Trophoblast cell (in vitro differentiated cells and primary cell): ENCODE results near the gene EP400.
"Not testable (repeated sequence)": the region's sequence is repeated elsewhere in the genome, so short reads cannot be mapped to it uniquely, and the experiment has no call there.

Experiments
- DNase-seq, 2 donors: peaks; one replicate each; pipeline ENCODE4 v3.0.0-alpha.2; 2016
- H2AFZ ChIP-seq: 2 replicates; pipeline ENCODE4 v1.6.1; 2013; ENCODE audit warnings: low read length, moderate library complexity, mild to moderate bottlenecking; ENCODE audit not compliant: insufficient read depth, poor library complexity
- H2AK5ac ChIP-seq: 2 replicates; pipeline ENCODE4 v1.6.1; 2013; ENCODE audit warnings: mild to moderate bottlenecking, low read length
- H2BK120ac ChIP-seq: 2 replicates; pipeline ENCODE4 v1.6.1; 2013; ENCODE audit warnings: low read length, mild to moderate bottlenecking, moderate library complexity; ENCODE audit not compliant: insufficient read depth, poor library complexity
- H2BK12ac ChIP-seq: 2 replicates; pipeline ENCODE4 v1.6.1; 2013; ENCODE audit warnings: mild to moderate bottlenecking, low read length, moderate library complexity
- H2BK5ac ChIP-seq: 2 replicates; pipeline ENCODE4 v1.6.1; 2013; ENCODE audit warnings: low read length, low read depth, moderate library complexity, mild to moderate bottlenecking; ENCODE audit not compliant: poor library complexity
- H3K14ac ChIP-seq: 2 replicates; pipeline ENCODE4 v1.6.1; 2013; ENCODE audit warnings: mild to moderate bottlenecking, low read length
- H3K18ac ChIP-seq: 2 replicates; pipeline ENCODE4 v1.6.1; 2013; ENCODE audit warnings: mild to moderate bottlenecking, low read length
- H3K23ac ChIP-seq: 2 replicates; pipeline ENCODE4 v1.6.1; 2013; ENCODE audit warnings: low read length
- H3K27ac ChIP-seq: 2 replicates; pipeline ENCODE4 v1.5.1; 2013; ENCODE audit warnings: low read depth, mild to moderate bottlenecking, inconsistent platforms, low read length, moderate library complexity
- H3K27me3 ChIP-seq: 2 replicates; pipeline ENCODE4 v1.6.1; 2013; ENCODE audit warnings: inconsistent platforms, mild to moderate bottlenecking, low read length, moderate library complexity; ENCODE audit not compliant: insufficient read depth
- H3K36me3 ChIP-seq, 2 experiments: 1 replicate in 1 of 2; 2 replicates in 1 of 2; pipeline ENCODE4 v1.6.1; 2013; ENCODE audit warnings: low read length in 2 of 2, mild to moderate bottlenecking in 2 of 2, moderate library complexity in 1 of 2; ENCODE audit not compliant: insufficient read depth in 2 of 2, control insufficient read depth in 1 of 2
- H3K4ac ChIP-seq: 2 replicates; pipeline ENCODE4 v1.6.1; 2013; ENCODE audit warnings: low read depth, mild to moderate bottlenecking, low read length, moderate library complexity
- H3K4me1 ChIP-seq, 2 experiments: 1 replicate in 1 of 2; 2 replicates in 1 of 2; pipeline ENCODE4 v1.6.1; 2013; ENCODE audit warnings: low read length in 2 of 2, mild to moderate bottlenecking in 2 of 2, moderate library complexity in 1 of 2; ENCODE audit not compliant: insufficient read depth in 2 of 2, control insufficient read depth in 1 of 2
- H3K4me2 ChIP-seq: 2 replicates; pipeline ENCODE4 v1.6.1; 2013; ENCODE audit warnings: inconsistent platforms, mild to moderate bottlenecking, low read length, moderate library complexity
- H3K4me3 ChIP-seq: 2 replicates; pipeline ENCODE4 v1.5.1; 2013; ENCODE audit warnings: mild to moderate bottlenecking, low read depth, low read length, inconsistent platforms
- H3K79me1 ChIP-seq: one replicate; pipeline ENCODE4 v1.6.1; 2013; ENCODE audit warnings: low read length
- H3K79me2 ChIP-seq: 2 replicates; pipeline ENCODE4 v1.6.1; 2013; ENCODE audit warnings: low read length, mild to moderate bottlenecking; ENCODE audit not compliant: control insufficient read depth, insufficient read depth, poor library complexity
- H3K9ac ChIP-seq: 2 replicates; pipeline ENCODE4 v1.6.1; 2013; ENCODE audit warnings: mild to moderate bottlenecking, low read length
- H3K9me3 ChIP-seq: 2 replicates; pipeline ENCODE4 v1.6.1; 2013; ENCODE audit warnings: low read depth, mild to moderate bottlenecking, control low read depth, inconsistent platforms, low read length; ENCODE audit not compliant: insufficient read depth
- H4K12ac ChIP-seq: 2 replicates; pipeline ENCODE4 v1.6.1; 2013; ENCODE audit warnings: low read depth, mild to moderate bottlenecking, low read length, moderate library complexity
- H4K8ac ChIP-seq: 2 replicates; pipeline ENCODE4 v1.6.1; 2013; ENCODE audit warnings: low read depth, mild to moderate bottlenecking, low read length, moderate library complexity
- H4K91ac ChIP-seq: one replicate; pipeline ENCODE4 v1.6.1; 2013; ENCODE audit warnings: low read depth, mild to moderate bottlenecking, low read length, moderate library complexity
- WGBS: extraction: QIAGEN DNeasy Blood & Tissue Kit; methylation state at CpG from one replicate; pipeline ENCODE4 v1.1.7; 2013; ENCODE audit warnings: missing lambda C conversion rate; ENCODE audit not compliant: insufficient read length, insufficient coverage; ENCODE audit errors: extremely low coverage; 5-methylcytosine and 5-hydroxymethylcytosine counted together

EP400 gene

DNA sequence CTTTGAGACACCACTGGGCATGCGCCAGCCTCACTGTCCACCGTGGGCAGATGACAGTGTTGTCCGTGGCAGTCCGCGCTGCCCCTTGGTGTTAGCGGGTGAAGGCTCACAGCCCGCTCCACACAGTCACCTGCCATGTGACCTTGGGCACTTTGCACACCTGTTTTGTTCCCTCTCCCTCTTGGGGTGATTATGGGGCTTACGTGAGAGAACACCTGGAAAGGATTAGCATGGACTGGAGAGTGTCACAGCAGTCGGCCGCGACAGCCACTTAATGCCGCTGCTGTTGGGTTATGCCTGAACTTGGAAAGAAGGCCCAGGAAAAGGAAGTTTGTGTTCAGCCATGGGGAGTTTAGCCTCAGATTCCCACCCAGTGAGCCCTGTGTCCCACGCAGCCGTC is 100.1 kb downstream of the EP400 start:
- peaks cover 54 to 62% of the 10 kb centered on the region in 2 experiments for H3K36me3 ChIP-seq
- DNase-seq = no peak
- H3K14ac ChIP-seq = no peak overlapping the region
- H3K79me1 ChIP-seq = peaks cover 5% of the 10 kb centered on the region
- H3K27ac ChIP-seq = no peak overlapping the region
- H4K8ac ChIP-seq = no peak overlapping the region
- H3K4me2 ChIP-seq = no peak overlapping the region
- H2BK120ac ChIP-seq = no peak overlapping the region
- no peak overlapping the region for H4K12ac ChIP-seq
- peaks cover 25 to 36% of the 10 kb centered on the region in 2 experiments for H3K4me1 ChIP-seq
- H2BK12ac ChIP-seq = no peak overlapping the region
- no peak overlapping the region for H3K9ac ChIP-seq
- no peaks in the 10 kb centered on the region for H3K9me3 ChIP-seq
- no peaks in the 10 kb centered on the region for H3K79me2 ChIP-seq
- no peaks in the 10 kb centered on the region for H3K27me3 ChIP-seq
- H2AFZ ChIP-seq = no peak overlapping the region
- H4K91ac ChIP-seq = no peak overlapping the region
- no CpG with 5 or more reads among the region's 14 CpGs for WGBS
- H3K23ac ChIP-seq = no peak overlapping the region
- H3K4ac ChIP-seq = no peak overlapping the region
- no peak overlapping the region for H2BK5ac ChIP-seq
- no peak overlapping the region for H2AK5ac ChIP-seq
- H3K18ac ChIP-seq = no peak overlapping the region
- no peak overlapping the region for H3K4me3 ChIP-seq

DNA sequence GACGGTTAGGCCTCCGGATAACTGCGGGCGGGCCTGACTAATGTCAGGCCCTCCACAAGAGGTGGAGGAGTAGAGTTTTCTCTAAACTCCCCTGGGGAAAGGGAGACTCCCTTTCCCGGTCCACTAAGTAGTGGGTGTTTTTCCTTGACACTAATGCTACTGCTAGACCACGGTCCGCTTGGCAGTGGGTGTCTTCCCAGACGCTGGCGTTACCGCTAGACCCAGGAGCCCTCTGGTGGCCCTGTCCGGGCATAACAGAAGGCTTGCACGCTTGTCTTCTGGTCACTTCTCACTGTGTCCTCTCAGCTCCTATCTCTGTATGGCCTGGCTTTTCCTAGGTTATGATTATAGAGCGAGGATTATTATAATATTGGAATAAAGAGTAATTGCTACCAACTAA is 102.0 kb downstream of the EP400 start:
- no CpG with 5 or more reads among the region's 13 CpGs for WGBS
- Histone ChIP-seq H3K4me1 (peaks cover 12 to 23% of the 10 kb centered on the region in 2 experiments), H3K36me3 (peaks cover 54 to 64% of the 10 kb centered on the region in 2 experiments)
- not testable (repeated sequence) for H2AFZ ChIP-seq, H3K14ac ChIP-seq, H3K4ac ChIP-seq, H3K9ac ChIP-seq, H3K4me2 ChIP-seq, H3K4me3 ChIP-seq, H2BK120ac ChIP-seq, H3K27me3 ChIP-seq, H3K23ac ChIP-seq, H4K12ac ChIP-seq, H2BK12ac ChIP-seq, H3K27ac ChIP-seq, H2AK5ac ChIP-seq, H2BK5ac ChIP-seq, H3K9me3 ChIP-seq, H3K18ac ChIP-seq, H4K8ac ChIP-seq, H3K79me2 ChIP-seq, H4K91ac ChIP-seq, H3K79me1 ChIP-seq
- DNase-seq = peak; percentile 9 to 50

DNA sequence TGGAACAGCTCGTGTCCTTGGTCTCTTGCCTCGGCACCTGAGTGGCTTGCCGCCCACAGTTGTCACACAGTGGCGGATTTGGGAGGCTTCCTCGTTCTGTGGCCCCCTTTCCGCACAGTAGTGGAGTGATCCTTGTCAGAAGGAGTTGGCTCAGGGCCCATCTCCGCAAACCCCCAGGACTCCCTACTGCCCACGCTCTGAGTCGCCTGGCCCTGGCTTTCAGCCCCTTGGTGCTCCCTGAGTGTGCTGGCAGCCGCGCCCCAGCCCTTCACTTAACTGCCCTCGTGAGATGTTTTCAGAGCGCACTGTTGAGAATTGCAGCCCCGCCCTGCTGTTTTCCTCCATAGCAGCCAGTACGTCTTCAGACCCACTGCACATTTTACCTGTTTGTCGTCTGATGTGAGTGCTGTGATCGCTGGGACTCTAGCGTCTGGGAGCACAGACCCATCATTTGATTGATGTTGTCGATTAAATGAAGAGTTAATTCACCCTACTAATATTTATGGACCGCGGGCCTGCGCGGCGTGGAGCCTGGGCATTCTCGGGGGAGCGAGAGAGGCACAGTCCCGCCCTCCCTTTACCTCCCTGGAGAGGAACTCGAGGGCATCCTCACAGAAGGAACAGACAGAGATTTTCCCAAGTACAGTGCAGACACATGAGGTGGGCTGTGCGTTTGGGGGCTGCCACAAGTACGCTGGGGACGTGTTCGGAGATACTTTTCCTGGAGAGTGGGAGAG is 102.6 kb downstream of the EP400 start:
- H2BK12ac ChIP-seq = peak overlapping the region; percentile 3
- no CpG with 5 or more reads among the region's 32 CpGs for WGBS
- peak overlapping the region; percentile 2 for H3K18ac ChIP-seq
- peak overlapping the region; percentile 29 for H4K91ac ChIP-seq
- no peak overlapping the region for H3K4me2 ChIP-seq
- peaks cover 12 to 22% of the 10 kb centered on the region in 2 experiments for H3K4me1 ChIP-seq
- H3K79me2 ChIP-seq = no peaks in the 10 kb centered on the region
- H3K4me3 ChIP-seq = no peak overlapping the region
- H2AK5ac ChIP-seq = peak overlapping the region; percentile 47
- no peak overlapping the region for H2AFZ ChIP-seq
- H3K14ac ChIP-seq = no peak overlapping the region
- H3K36me3 ChIP-seq = peaks cover 54 to 70% of the 10 kb centered on the region in 2 experiments
- H3K9me3 ChIP-seq = no peaks in the 10 kb centered on the region
- no peak overlapping the region for H3K23ac ChIP-seq
- no peak overlapping the region for H3K27ac ChIP-seq
- DNase-seq = no peak
- H2BK5ac ChIP-seq = no peak overlapping the region
- H2BK120ac ChIP-seq = no peak overlapping the region
- no peak overlapping the region for H4K8ac ChIP-seq
- H3K4ac ChIP-seq = no peak overlapping the region
- no peak overlapping the region for H3K9ac ChIP-seq
- H3K79me1 ChIP-seq = peaks cover 5% of the 10 kb centered on the region
- no peaks in the 10 kb centered on the region for H3K27me3 ChIP-seq
- H4K12ac ChIP-seq = no peak overlapping the region

DNA sequence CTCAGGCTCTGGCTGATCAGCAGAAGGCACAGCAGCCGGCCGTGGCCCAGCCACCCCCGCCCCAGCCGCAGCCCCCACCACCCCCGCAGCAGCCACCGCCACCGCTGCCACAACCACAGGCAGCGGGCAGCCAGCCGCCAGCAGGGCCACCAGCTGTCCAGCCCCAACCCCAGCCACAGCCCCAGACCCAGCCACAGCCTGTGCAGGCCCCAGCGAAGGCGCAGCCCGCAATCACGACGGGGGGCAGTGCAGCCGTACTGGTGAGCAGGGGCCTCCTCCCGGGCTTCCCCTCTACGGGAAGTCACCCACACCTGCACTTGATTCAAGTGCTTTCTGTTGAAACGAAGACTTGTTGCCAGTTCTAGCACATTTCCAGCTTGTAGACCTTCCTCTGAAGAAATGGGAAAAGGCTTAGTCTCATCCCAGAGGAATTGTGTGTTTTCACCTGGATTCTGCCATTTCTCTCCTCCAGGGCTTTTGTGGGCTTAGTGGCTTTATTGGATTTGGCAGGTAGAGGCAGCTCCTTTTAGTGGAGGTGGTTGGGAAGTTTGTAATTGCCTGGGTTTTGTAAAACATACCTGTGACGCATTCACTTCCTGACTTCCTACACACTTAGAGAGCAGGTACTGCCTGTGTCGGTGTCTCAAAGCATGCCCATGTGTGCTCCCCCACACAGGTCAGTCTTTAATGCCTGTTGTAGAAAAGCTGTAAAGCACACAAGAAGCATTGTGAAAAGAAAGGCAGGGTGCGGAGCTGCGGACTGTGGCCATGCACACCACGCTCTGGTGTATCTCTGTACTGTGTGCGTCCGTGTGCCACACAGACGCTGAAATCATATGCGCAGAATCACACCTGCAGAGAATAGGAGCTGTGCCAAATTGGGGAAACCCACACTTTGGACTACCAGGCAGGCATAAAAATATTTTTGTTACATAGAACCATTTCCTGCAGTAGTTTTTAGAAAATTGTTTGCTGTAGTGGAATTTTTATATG is 103.9 kb downstream of the EP400 start:
- WGBS = no CpG with 5 or more reads among the region's 27 CpGs
- Histone ChIP-seq H2AFZ (no peak overlapping the region), H4K91ac (peak overlapping the region; percentile 30), H3K18ac (no peak overlapping the region), H3K9ac (no peak overlapping the region), H2AK5ac (no peak overlapping the region), H3K79me1 (peaks cover 5% of the 10 kb centered on the region), H3K4me2 (no peak overlapping the region), H3K36me3 (peaks cover 54 to 74% of the 10 kb centered on the region in 2 experiments), H3K4ac (no peak overlapping the region), H4K8ac (no peak overlapping the region), H3K4me1 (peaks cover 12 to 22% of the 10 kb centered on the region in 2 experiments), H3K9me3 (no peaks in the 10 kb centered on the region), H3K27ac (peak overlapping the region; percentile 23), H4K12ac (no peak overlapping the region), H2BK5ac (no peak overlapping the region), H3K14ac (no peak overlapping the region), H3K79me2 (no peaks in the 10 kb centered on the region), H3K23ac (no peak overlapping the region), H2BK120ac (no peak overlapping the region), H3K4me3 (no peak overlapping the region), H3K27me3 (no peaks in the 10 kb centered on the region), H2BK12ac (peak overlapping the region; percentile 35)
- DNase-seq = no peak
